HK-2 (cell line): ENCODE measurements around the gene ATAD3B.
"Not testable (repeated sequence)": the region's sequence is repeated elsewhere in the genome, so short reads cannot be mapped to it uniquely, and the experiment has no call there.

Source experiments
- DNase-seq: peaks from one replicate; pipeline ENCODE4 v3.0.0-alpha.2; 2018; ENCODE audit not compliant: unreplicated experiment

The ATAD3B gene

GRCh38 chr1:1452365-1452739, 19.2 kb upstream of the ATAD3B start:
- not testable (repeated sequence) for DNase-seq

GRCh38 chr1:1452882-1453281, 18.7 kb upstream of the ATAD3B start:
- DNase-seq = no peak

- DNase-seq = not testable (repeated sequence)
These were observed 17.1 kb upstream of the ATAD3B start for GRCh38 chr1:1454286-1455056.

GRCh38 chr1:1455366-1455884, 16.1 kb upstream of the ATAD3B start:
- no peak for DNase-seq

GRCh38 chr1:1455934-1456333, 15.6 kb upstream of the ATAD3B start:
- not testable (repeated sequence) for DNase-seq

GRCh38 chr1:1456683-1457255, 14.8 kb upstream of the ATAD3B start:
- not testable (repeated sequence) for DNase-seq

GRCh38 chr1:1459156-1459555, 12.4 kb upstream of the ATAD3B start:
- DNase-seq = not testable (repeated sequence)

- not testable (repeated sequence) for DNase-seq
These were observed 11.9 kb upstream of the ATAD3B start for GRCh38 chr1:1459711-1460110.

- DNase-seq = no peak
These were observed 10.9 kb upstream of the ATAD3B start for GRCh38 chr1:1460540-1461130.

GRCh38 chr1:1461721-1462317, 9.7 kb upstream of the ATAD3B start:
- no peak for DNase-seq

- no peak for DNase-seq
These were observed 9.1 kb upstream of the ATAD3B start for GRCh38 chr1:1462318-1462966.

GRCh38 chr1:1463312-1463711, 8.3 kb upstream of the ATAD3B start:
- DNase-seq = no peak

- DNase-seq = not testable (repeated sequence)
These were observed 3.2 kb upstream of the ATAD3B start for GRCh38 chr1:1468196-1468985.

- no peak for DNase-seq
These were observed 758 bp upstream of the ATAD3B start for GRCh38 chr1:1470626-1471388.

GRCh38 chr1:1472053-1472876, 700 bp downstream of the ATAD3B start:
- peak; percentile 33 for DNase-seq

GRCh38 chr1:1476011-1476410, 4.4 kb downstream of the ATAD3B start:
- not testable (repeated sequence) for DNase-seq

- DNase-seq = no peak
These were observed 5.6 kb downstream of the ATAD3B start for GRCh38 chr1:1477206-1477605.

GRCh38 chr1:1479547-1480487, 8.3 kb downstream of the ATAD3B start:
- DNase-seq = no peak
